GM21619 (cell line): ENCODE data around the gene RASIP1.
A peak's percentile ranks its signal among the peaks of the same experiment; 100 is the strongest.
"Not testable (repeated sequence)": the region's sequence is repeated elsewhere in the genome, so short reads cannot be mapped to it uniquely, and the experiment has no call there.

Source experiments
- ATAC-seq: cut with Tn5 transposase; IDR thresholded peaks from one replicate; pipeline ENCODE4 v1.9.1; 2021; ENCODE audit not compliant: unreplicated experiment

Gene RASIP1

DNA sequence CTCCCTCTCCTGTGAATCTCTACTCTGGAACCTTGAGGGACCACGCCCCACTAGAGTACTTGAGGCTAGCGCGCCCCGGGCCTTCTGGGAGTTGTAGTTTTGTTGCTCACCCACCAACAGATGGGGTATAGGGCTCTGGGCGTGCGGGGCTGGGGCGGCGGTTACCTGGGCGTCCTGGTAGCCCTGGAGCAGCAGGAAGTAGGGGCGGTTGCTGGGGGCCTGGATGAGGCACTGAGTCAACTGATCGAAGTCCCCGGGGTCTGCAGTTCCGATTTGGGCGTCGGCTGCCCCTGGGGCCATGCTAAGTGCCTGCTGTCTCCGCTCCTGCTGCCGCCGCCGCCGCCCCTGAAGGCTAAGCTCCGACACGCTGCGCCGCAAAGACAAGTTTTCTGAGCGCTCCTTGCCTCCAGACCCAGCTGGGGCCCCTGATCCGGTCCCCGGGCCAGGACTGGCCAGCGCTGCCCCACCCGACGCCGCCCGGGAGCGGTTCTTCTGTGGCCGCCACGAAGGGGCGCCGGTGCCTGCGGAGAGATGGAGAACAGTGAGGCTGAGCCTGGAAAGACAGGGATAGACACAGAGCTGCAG, 5.3 kb downstream of the RASIP1 start:
- no peak for ATAC-seq

DNA sequence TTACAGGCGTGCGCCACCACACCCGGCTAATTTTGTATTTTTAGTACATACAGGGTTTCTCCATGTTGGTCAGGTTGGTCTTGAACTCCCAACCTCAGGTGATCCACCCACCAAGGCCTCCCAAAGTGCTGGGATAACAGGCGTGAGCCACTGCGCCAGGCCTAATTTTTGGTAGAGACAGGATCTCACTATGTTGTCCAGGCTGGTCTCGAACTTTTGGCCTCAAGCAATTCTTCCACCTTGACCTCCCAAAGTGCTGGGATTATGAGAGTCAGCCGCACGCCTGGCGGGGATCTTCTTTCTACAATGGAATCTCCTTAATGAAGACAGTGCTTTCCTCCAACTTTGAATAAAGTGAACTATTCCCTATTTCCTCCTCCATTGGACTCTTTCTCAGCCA, 5.8 kb downstream of the RASIP1 start:
- no peak for ATAC-seq

DNA sequence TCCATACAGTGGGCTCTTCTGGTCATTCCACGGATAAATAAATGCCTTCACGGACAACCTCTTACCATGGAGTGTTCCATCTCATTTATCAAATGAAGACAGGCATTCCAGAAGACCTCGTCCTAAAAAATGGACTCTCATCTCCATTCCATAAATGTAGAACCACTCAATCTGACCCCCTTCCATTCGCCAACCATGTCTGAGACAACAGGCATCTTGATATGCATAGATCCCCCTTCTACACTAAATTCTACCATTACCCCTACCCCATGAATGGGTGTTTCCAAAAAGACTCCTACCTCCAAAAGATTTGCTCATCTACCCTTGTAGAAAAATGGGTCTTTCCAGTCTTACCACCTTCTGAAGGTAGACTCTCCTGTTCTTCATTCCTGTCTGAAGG, 9.0 kb downstream of the RASIP1 start:
- no peak for ATAC-seq

DNA sequence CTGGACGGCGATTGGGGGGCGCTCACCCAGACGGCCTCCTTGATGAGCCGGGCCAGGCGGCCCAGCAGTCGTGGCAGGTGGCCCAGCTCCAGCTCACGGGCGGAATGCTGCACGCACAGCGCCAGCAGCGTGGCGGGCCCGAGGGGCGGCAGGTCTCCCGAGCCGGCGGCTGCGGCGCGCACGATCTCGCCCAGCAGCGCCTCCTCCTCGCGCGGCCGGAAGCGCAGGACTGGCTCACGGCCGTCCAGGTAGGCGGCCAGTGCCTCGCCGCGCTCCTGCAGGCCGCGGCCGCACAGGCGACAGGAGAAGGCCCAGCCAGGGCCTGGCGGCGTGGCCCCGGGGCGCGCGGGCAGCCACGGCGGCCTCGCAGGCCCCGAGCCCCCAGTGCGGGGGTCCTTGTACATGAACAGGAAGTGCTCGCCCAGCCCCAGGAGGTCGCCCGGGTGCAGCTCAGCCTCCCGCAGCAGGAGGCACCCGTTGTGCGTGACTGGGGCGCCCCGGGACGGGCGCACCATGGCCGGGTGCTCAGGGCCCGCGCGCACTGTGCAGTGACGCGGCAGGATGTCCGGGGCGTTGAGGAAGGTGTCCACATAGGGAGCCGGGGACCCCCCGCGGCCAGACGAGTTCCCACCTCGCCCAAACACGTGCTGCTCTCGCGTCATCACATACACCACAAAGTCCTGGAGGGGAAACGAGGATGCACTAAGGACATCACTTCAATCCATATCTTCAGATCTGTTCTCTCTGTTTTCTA, 11.3 kb downstream of the RASIP1 start:
- no peak for ATAC-seq

DNA sequence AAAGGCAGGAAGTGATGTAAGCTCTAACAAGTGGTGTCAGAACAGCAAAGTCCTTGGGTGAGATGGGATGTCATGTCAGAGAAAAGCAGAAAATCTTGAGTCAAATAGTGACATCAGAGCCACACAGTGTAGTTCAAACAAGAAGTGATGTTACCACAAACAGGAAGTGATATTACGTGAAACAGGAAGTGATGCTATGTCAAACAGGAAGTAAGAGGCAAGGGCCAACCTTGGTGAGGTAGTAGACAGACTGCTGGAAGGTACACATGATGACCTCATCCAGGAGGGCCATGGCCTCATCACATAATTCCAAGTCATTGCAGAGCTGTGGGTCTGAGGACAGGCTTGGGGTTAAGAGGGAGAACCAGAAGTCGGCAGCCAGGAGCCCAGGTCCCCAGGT, 13.9 kb downstream of the RASIP1 start:
- no peak for ATAC-seq

DNA sequence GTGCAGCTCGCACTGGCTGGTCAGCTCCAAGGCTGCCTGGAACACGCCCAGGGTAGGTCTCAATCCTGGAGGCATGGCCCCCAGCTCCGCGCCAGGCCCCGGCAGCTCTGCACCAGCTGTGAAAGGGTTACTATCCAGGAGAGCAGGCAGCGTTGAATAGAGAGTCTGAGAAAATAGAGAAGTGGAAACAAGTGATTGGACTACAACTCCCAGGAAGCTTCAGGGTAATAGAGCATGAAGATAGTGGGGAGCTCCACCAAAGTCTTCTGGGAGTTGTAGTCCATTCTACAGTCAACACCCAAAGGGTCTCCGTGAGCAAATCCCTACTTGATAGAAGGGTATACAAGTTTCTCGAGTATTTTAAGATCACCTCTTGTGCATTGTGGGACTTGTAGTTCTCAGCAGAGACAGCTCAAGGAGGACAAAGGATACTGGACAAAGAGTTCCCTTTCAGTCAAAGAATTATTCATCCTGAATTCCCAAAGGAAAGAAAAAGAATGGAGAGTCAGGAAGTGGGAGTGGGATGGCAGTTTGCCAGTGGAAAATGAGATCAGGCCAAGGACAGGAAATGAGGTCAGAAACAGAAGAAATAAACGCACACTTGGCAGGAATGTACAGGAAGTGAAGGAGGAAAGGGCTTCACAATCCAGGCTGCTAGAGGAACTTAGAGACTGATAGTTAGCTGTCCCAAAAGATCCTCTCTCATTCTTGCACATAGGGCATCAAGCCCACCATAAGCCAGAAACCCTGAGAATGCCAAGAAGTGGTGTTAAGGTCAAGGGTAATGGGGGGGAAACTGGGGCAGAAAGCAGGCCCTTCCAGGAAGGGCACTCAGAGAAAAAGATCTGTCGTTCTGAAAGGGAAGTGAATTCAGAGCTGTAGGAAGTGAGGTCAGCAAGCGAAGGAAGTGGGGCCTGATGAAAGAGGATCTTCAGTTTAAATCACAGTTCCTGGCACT, 15.3 kb downstream of the RASIP1 start:
- ATAC-seq, result no peak

DNA sequence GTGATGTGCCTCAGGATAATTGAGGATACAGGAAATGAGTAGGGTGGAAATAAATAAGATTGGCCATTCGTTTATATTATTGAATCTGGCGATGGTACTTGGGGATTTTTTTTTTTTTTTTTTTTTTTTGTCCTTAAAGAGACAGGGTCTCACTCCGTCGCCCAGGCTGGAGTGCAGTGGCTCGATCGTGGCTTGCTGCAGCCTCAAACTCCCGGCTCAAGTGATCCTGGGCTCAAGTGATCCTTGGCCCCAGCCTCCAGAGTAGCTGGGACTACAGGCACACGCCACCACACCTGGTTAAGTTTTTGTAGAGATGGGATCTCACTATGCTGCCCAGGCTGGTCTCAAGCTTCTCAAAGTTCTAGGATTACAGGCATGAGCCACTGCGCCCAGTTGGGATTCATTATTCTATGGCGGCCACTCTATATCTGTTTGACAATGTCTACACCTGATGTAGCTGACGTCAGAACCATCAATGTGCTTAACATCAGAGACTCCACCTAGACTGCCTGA, 18.2 kb downstream of the RASIP1 start:
- no peak for ATAC-seq

DNA sequence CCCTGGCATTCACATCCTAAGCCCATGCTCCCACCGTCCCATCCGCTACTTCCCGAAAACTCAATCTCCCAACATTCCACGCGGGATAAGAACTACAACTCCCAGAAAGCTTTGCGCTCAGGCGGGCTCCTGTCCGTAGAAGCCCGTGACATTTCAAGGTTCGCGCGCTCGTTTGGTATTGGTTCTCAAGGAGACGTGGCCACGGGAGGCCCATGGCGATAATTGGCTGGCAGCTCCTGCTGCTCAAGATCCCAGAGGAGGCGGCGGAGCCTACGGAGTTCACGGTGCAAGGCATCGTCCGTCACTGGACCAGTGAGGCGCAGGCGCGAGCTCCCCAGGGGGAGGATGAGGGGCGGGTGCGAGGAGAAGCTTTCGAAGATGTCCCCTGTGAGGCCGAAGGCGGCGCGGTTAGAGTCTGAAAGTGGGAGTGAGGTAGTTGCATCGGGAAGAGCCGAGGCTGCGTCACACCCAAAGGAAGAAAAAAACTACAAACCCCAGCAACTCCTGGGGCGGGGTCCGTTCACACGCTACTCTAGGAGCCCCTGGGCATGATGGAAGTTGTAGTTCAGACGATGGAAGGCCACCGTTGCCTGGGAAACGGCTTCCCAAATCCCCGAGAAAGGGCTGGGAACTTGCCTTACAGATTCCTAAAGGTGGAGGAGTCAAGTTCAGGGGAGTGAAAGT, 19.7 kb downstream of the RASIP1 start:
- peak; percentile 81 for ATAC-seq

DNA sequence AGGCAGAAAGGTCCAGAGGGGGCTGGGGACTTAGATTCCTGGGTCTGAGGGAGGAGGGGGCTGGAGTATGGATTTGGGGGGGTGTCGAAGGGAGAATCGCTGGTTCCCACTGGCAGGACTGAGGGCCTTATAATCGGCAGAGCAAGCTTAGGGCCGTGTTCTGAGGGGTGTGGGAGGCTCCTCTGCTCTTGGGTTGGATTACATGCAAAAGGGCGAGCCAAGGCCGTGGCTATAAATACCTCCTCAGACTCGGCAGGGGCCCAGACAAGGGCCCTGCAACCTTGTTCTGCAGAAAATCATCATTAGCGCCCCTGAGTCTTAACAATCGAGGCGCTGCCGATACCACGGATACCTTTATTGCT, 20.2 kb downstream of the RASIP1 start:
- no peak for ATAC-seq

DNA sequence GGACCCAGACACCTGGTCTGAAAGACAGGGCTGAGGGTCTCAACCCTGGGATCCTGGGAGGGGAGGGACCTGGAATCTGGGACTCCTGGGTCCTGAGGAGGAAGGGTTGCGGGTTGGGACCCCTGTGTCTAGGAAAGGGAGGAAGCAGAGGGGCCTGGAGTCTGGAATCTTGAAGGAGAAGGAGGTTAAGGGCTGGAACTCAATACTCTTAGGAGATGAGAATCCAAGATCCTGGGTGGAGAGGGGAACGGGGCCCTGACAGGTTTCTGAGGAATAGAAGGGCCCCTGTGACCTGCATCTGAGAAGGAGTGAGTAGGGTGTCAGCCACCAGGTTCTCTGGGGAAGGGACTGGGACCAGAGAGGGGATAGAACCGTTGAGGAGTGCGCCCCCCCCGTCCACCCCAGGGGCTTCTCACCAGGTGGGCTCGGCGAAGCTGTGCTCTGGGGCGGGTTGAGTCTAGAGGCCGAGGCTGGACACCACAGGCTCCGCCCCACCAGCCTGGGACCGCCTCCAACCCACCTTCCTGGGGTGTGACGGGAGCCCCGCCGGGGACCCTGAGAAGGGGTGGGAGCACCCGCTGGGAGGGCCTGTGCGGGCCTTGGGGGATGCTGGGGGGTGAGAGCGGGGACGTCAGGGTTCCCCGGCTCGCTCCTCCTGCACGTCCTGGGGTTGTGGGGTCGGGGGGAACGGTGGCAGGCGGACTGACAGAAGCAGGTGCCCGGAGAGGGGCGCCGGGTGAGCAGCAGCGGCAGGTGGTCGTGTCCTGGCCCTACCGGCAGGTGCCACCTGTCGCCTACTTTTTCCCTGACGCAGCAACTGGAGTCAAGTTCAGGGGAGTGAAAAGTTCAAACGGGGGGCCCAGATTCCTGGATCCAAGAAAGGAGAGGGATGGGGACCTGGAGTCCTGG, 20.9 kb downstream of the RASIP1 start, which contains the start of gene MAMSTR:
Gene MAMSTR (minus strand): TSS at position 463 of the 909 bp plus-strand sequence. CDS start 694 bp downstream, outside the sequence.
- no peak for ATAC-seq

DNA sequence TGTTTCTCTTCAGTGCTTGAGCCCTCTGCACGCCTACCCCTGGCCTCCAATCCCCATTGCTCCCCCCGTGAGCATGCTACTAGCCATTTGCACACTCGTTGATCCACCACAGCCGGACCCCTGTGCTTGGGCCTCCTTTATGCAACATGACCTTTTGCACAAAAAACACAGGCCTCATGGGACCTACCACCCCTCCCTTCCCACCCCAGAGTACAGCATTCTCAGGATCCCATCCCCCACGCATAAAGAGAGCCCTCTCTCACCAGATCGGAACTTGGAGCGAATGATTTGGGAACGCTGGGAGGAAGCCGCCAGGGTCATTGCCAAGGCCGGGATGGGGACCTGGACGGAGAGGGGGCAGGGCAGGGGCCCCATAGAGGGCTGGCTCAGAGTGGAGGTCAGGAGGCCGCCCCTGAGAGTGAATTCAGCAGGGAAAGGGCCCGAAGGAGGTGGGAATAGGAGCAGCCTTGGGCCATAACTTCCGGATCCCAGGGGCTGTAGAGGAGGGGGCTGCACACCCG, 21.6 kb downstream of the RASIP1 start:
- no peak for ATAC-seq

DNA sequence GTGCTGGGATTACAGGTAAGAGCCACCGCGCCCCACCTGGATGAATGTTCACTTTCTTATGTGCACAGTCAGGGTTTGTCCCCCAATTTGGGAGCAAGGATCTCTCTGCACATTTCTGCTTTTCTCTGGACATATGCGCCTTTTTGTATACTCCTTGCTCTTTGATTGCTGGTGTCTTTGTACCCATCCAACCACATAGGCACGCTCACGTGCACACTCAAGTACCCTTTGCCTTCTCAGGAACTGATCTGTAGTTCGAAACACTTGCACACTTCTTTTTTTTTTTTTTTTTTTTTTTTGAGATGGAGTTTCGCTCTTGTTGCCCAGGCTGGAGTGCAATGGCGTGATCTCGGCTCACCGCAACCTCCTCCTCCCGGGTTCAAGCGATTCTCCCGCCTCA, 22.3 kb downstream of the RASIP1 start:
- not testable (repeated sequence) for ATAC-seq

DNA sequence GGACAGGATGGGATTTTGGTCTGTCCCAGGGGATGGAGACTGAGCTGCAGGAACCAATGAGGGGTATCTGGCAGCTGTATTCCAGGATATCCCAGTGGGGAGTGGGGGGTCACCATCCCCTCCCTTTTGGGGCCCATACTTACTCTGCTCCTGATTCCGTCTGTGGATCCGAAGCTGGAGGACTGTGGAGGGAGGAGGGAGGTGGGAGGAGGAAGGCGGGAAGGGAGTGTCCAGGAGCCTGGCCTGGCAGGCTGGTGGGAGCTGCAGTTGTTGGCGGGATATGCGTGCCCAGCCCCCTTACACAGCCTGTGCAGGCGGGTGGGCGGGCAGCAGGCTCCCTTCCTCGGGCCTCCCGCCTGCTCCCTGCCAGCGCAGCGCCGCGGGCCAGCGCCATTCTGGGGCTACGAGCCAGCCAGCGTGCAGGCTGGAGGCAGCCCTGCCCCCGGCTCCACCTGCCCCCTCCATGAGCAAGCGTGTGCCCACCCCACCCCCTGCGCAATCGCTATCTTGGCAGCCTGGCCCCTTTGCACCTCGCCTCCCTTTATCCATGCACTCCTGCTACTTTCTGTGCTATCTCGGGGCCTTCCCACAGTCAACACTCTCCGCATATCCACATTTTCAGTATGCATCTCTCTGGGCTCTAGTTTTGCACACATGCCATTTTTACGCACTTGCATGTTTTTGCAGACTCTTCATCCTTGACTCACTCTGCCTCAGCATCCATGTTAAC, 23.7 kb downstream of the RASIP1 start:
- no peak for ATAC-seq

DNA sequence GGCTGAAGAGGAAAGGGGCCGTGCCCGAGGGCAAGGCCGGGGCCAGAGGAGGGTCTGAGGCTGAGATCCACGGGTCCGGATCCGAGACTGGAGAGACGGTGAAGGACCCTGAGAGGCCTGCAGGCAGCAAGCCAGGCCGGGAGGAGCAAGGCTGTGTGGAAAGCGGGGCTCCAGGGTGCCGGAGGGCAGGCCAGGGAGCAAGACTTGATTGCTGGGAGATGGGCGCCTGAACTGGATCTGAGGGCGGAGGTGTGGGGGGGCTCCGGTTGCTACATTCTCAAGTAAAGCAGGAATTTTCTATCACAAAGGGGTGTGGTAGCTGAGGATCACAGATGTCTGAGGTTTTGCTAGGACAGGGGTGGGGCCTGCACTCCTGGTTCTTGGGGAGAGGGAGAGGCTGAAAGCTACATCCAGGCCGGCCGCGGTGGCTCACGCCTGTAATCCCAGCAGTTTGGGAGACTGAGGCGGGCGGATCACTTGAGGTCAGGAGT, 24.7 kb downstream of the RASIP1 start:
- no peak for ATAC-seq

DNA sequence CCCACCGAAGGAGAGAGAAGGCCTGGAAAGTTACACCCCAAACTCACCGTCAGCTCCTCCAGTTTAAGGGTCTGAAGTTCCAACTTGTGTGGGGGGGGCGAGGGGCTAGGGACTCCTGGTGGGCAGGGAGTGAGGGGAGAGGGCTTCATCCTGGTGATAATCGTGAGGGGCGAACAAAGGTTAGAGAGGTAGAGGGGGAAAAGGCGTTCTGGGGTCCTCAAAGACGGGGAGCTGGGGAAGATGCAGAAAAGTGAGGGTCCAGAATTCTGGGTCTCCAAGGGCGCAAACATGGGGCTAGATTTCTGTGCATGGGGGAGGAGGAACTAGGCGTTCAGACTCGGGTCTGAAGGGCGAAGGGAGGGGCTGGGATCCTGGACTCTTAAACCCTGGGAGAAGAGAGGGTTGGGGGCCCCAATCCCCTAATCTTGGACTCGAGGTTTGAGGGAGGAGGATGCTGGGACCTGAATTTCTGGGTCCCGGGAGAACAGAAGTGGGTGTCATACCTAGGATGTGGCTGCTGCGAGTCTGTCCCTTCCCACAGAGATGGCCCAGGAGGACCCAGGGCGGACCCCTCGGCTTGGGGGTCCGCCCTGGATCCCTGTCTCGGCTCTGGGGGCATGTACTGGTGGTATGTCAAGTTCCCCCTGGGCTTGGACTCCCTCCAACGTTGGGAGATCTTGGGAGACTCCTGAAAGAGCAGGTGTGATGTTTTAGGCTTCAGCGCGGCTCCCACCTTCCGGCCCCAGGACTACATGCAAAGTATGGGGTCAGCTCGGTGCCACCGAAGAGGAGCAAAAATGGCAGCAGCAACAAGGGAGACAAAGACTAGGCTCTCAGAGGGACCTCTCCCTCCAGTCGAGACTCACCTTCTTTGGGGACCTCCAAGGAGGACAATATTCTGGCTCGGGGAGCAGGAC, 25.4 kb downstream of the RASIP1 start:
- no peak for ATAC-seq

DNA sequence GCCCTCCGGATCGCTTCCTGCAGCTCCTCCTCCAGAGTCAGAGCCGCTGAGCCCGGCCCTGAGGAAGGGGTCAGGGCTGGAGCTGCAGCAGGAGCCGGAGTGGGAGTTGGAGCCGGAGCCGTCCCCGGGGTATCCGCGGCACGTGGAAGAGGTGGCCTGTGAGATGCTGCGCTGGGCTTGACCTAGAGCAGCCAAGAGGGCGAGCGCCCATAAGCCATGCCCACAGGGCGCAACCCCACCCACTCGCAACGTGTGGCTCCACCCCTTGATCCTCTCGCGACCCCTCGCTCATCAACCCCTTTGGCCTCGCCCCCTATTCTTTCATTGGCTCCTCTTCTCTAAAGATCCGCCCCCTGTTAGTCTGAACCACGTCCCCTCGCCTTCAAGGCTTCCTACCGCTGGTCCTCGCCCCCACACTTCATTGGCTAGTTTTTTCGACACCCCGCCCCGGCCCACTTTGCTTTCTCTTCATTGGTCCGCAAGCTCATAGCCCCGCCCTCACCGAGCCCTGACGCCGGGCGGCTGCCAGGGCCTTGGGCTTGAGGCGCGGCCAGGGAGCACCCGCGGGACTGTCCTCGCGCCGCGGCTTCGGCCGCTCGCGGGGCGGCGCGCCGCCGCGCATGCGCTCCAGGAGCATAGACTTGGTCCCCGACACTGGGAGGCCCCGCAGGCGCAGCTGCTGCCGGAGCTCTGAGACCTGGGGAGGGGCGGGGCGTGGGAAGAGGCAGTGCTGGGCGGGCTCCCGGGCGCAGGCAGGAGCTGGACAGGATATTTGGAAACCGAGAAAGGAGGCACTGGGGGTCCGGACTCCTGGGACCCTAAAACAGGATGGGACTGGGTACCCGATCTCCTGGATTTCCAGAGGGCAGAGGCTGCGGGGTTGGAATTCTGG, 26.3 kb downstream of the RASIP1 start:
- peak; percentile 85 for ATAC-seq
